Measurements from ENCODE around the gene TPD52L1. TPM values are rescaled to one million over a fixed set of nuclear protein-coding genes. Genes with fewer than 3 reads are reported as not detected.

The TPD52L1 gene
- total RNA-seq, 2 donors from 2014 or later, result 24.9 to 39.1 TPM

- Histone ChIP-seq H3K36me3 (ENCODE audit: control insufficient read depth, insufficient read depth, low read length) (no peaks in the 10 kb centered on the region), H3K4me1 (ENCODE audit: control insufficient read depth, insufficient read depth, low read length) (no peaks in the 10 kb centered on the region), H3K4me3 (ENCODE audit: low read length) (no peak overlapping the region), H3K27me3 (ENCODE audit: control insufficient read depth, insufficient read depth, low read length, poor library complexity, severe bottlenecking) (no peaks in the 10 kb centered on the region), H3K9ac (ENCODE audit: extremely low read depth, low read length, poor library complexity, severe bottlenecking) (no peak overlapping the region), H3K27ac (ENCODE audit: low read depth, low read length) (no peak overlapping the region), H3K9me3 (ENCODE audit: control insufficient read depth, low read length) (no peaks in the 10 kb centered on the region)
- H3K27ac Mint-ChIP-seq, result no peak overlapping the region
- no peak overlapping the region for H3K4me3 Mint-ChIP-seq
- H3K9me3 Mint-ChIP-seq, result no peaks in the 10 kb centered on the region
- TF ChIP-seq CTCF (conservative IDR thresholded peaks at IDR 0.05), result no peak
- no peak for DNase-seq
- H3K27me3 Mint-ChIP-seq (ENCODE audit: insufficient read depth), result no peaks in the 10 kb centered on the region
- WGBS, 2 experiments (ENCODE audit: insufficient coverage in 1 of 2, insufficient read length in 1 of 2), result 87 to 100% methylated on average over 1 to 3 of the region's 3 CpGs
- peaks cover 7% of the 10 kb centered on the region for H3K4me1 Mint-ChIP-seq
- no peaks in the 10 kb centered on the region for H3K36me3 Mint-ChIP-seq (ENCODE audit: low read depth)
Observed at GRCh38 chr6:125224231-125224861, 70.8 kb downstream of the TPD52L1 start.

GRCh38 chr6:125227244-125227643, 73.7 kb downstream of the TPD52L1 start:
- no peak overlapping the region for H3K4me3 ChIP-seq (ENCODE audit: low read length)
- no peaks in the 10 kb centered on the region for H3K9me3 ChIP-seq (ENCODE audit: control insufficient read depth, low read length)
- H3K9ac ChIP-seq (ENCODE audit: extremely low read depth, low read length, poor library complexity, severe bottlenecking), result no peak overlapping the region
- H3K27ac Mint-ChIP-seq, result no peak overlapping the region
- H3K4me1 Mint-ChIP-seq, result peaks cover 10% of the 10 kb centered on the region
- no peaks in the 10 kb centered on the region for H3K36me3 ChIP-seq (ENCODE audit: control insufficient read depth, insufficient read depth, low read length)
- no peaks in the 10 kb centered on the region for H3K4me1 ChIP-seq (ENCODE audit: control insufficient read depth, insufficient read depth, low read length)
- H3K36me3 Mint-ChIP-seq (ENCODE audit: low read depth), result no peaks in the 10 kb centered on the region
- DNase-seq, result no peak
- WGBS, 2 experiments (ENCODE audit: insufficient coverage in 1 of 2, insufficient read length in 1 of 2), result 95% methylated on average over 6 of the region's 6 CpGs; no CpG with 5 or more reads in 1 of the 2 experiments
- H3K4me3 Mint-ChIP-seq, result no peak overlapping the region
- H3K9me3 Mint-ChIP-seq, result no peaks in the 10 kb centered on the region
- no peak overlapping the region for H3K27ac ChIP-seq (ENCODE audit: low read depth, low read length)
- no peaks in the 10 kb centered on the region for H3K27me3 Mint-ChIP-seq (ENCODE audit: insufficient read depth)
- H3K27me3 ChIP-seq (ENCODE audit: control insufficient read depth, insufficient read depth, low read length, poor library complexity, severe bottlenecking), result no peaks in the 10 kb centered on the region
- TF ChIP-seq CTCF (conservative IDR thresholded peaks at IDR 0.05), result no peak

GRCh38 chr6:125228981-125229479, 75.5 kb downstream of the TPD52L1 start:
- peaks cover 14% of the 10 kb centered on the region for H3K4me1 Mint-ChIP-seq
- H3K9me3 ChIP-seq (ENCODE audit: control insufficient read depth, low read length), result no peaks in the 10 kb centered on the region
- peaks cover 3% of the 10 kb centered on the region for H3K4me1 ChIP-seq (ENCODE audit: control insufficient read depth, insufficient read depth, low read length)
- 82 to 89% methylated on average over 6 of the region's 6 CpGs for WGBS, 2 experiments (ENCODE audit: insufficient coverage in 1 of 2, insufficient read length in 1 of 2)
- no peaks in the 10 kb centered on the region for H3K36me3 Mint-ChIP-seq (ENCODE audit: low read depth)
- H3K4me3 ChIP-seq (ENCODE audit: low read length), result no peak overlapping the region
- no peaks in the 10 kb centered on the region for H3K27me3 ChIP-seq (ENCODE audit: control insufficient read depth, insufficient read depth, low read length, poor library complexity, severe bottlenecking)
- no peak for TF ChIP-seq CTCF (conservative IDR thresholded peaks at IDR 0.05)
- H3K27me3 Mint-ChIP-seq (ENCODE audit: insufficient read depth), result no peaks in the 10 kb centered on the region
- H3K4me3 Mint-ChIP-seq, result no peak overlapping the region
- no peak for DNase-seq
- no peaks in the 10 kb centered on the region for H3K36me3 ChIP-seq (ENCODE audit: control insufficient read depth, insufficient read depth, low read length)
- H3K9ac ChIP-seq (ENCODE audit: extremely low read depth, low read length, poor library complexity, severe bottlenecking), result no peak overlapping the region
- no peak overlapping the region for H3K27ac Mint-ChIP-seq
- no peak overlapping the region for H3K27ac ChIP-seq (ENCODE audit: low read depth, low read length)
- H3K9me3 Mint-ChIP-seq, result no peaks in the 10 kb centered on the region
